Nephron progenitor cell (in vitro differentiated cells): ENCODE results near the gene SLC5A12.

Experiments used
- DNase-seq: peaks from one replicate; pipeline ENCODE4 v3.0.0; 2021
- H3K27ac Mint-ChIP-seq: 2 replicates; pipeline ENCODE4 v1.8.0; 2021; ENCODE audit warnings: mild to moderate bottlenecking, moderate library complexity, mixed read lengths
- H3K27me3 Mint-ChIP-seq: 2 replicates; pipeline ENCODE4 v1.8.0; 2021; ENCODE audit warnings: mild to moderate bottlenecking, low read depth, mixed read lengths; ENCODE audit not compliant: poor library complexity
- H3K36me3 Mint-ChIP-seq: 2 replicates; pipeline ENCODE4 v1.8.0; 2021; ENCODE audit warnings: low read depth, mixed read lengths
- H3K4me1 Mint-ChIP-seq: 2 replicates; pipeline ENCODE4 v1.8.0; 2021; ENCODE audit warnings: mixed read lengths
- H3K4me3 Mint-ChIP-seq: 2 replicates; pipeline ENCODE4 v1.8.0; 2021; ENCODE audit warnings: mild to moderate bottlenecking, moderate library complexity, mixed read lengths
- H3K9me3 Mint-ChIP-seq: 2 replicates; pipeline ENCODE4 v1.8.0; 2021; ENCODE audit warnings: mild to moderate bottlenecking, moderate library complexity, mixed read lengths
- CTCF ChIP-seq: fragments of 200-600 bp; sonication (generic); IDR thresholded peaks from 2 replicates; pipeline ENCODE4 v1.5.0; 2021; ENCODE audit warnings: antibody characterized with exemption

SLC5A12 gene

GRCh38 chr11:26632691-26633159, 89.1 kb downstream of the SLC5A12 start:
- Mint-ChIP-seq H3K27ac (no peak overlapping the region), H3K27me3 (no peaks in the 10 kb centered on the region), H3K36me3 (no peaks in the 10 kb centered on the region), H3K4me3 (no peak overlapping the region), H3K4me1 (no peaks in the 10 kb centered on the region), H3K9me3 (no peaks in the 10 kb centered on the region)
- TF ChIP-seq CTCF = no peak
- DNase-seq = no peak

DNA sequence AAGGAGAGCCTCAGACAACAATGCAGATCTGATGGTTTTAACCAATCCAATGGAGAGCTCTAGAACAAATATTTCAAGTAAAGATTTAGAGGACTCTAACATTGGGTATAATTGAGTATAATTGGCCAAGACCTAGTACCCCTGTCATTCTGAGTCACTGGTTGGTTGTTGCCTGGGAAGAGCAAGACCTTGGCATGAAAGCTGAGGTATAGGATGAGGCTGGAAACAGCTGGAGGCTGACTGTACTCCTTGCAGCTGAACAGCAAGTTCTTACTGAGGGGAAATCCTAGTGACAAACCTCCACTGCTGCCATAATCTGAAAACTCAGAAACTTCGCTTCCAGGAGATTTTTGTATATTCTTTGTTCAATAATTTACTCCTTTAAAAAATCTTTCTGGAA, 95.5 kb downstream of the SLC5A12 start:
- DNase-seq = no peak
- no peaks in the 10 kb centered on the region for H3K27me3 Mint-ChIP-seq
- H3K36me3 Mint-ChIP-seq = no peaks in the 10 kb centered on the region
- no peaks in the 10 kb centered on the region for H3K9me3 Mint-ChIP-seq
- TF ChIP-seq CTCF = no peak
- no peak overlapping the region for H3K27ac Mint-ChIP-seq
- H3K4me3 Mint-ChIP-seq = no peak overlapping the region
- no peaks in the 10 kb centered on the region for H3K4me1 Mint-ChIP-seq

DNA sequence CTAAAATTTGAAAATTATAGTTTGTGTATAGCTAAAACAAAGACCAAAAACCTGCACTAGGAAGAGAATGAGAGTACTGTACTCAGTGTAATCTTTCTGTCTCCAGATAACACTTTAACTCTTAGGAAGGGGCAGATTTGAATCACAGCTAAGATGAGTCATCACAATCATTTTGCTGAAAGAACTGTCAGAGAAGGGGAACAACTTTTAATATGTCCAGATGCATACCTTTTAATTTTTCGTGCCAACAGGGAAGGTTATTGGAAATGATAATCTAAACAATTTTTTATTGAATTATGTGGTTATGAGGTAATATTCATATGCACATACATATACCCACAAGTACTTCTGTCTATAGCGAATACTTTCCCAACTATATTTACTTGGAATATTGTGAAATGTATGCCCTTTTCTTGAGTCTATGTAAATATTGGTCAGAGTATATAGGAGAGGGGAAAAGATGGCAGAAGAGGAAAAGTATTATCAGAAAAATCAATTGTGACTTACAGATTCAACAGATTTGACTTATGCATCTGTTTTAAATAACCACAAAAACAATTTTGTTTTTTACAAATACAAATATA, 98.7 kb downstream of the SLC5A12 start:
- Mint-ChIP-seq H3K4me3 (no peak overlapping the region), H3K9me3 (no peaks in the 10 kb centered on the region), H3K4me1 (peaks cover 6% of the 10 kb centered on the region), H3K27ac (no peak overlapping the region), H3K36me3 (no peaks in the 10 kb centered on the region), H3K27me3 (no peaks in the 10 kb centered on the region)
- TF ChIP-seq CTCF = no peak
- no peak for DNase-seq

- no peak for TF ChIP-seq CTCF
- H3K27ac Mint-ChIP-seq = no peak overlapping the region
- no peaks in the 10 kb centered on the region for H3K36me3 Mint-ChIP-seq
- peaks cover 6% of the 10 kb centered on the region for H3K4me1 Mint-ChIP-seq
- DNase-seq = no peak
- no peak overlapping the region for H3K4me3 Mint-ChIP-seq
- no peaks in the 10 kb centered on the region for H3K9me3 Mint-ChIP-seq
- no peaks in the 10 kb centered on the region for H3K27me3 Mint-ChIP-seq
These were observed 99.7 kb downstream of the SLC5A12 start for GRCh38 chr11:26622181-26622580.

GRCh38 chr11:26621132-26621531, 100.7 kb downstream of the SLC5A12 start:
- DNase-seq = no peak
- Mint-ChIP-seq H3K27me3 (no peaks in the 10 kb centered on the region), H3K4me3 (no peak overlapping the region), H3K4me1 (peaks cover 6% of the 10 kb centered on the region), H3K9me3 (no peaks in the 10 kb centered on the region), H3K36me3 (no peaks in the 10 kb centered on the region), H3K27ac (no peak overlapping the region)
- TF ChIP-seq CTCF = no peak

DNA sequence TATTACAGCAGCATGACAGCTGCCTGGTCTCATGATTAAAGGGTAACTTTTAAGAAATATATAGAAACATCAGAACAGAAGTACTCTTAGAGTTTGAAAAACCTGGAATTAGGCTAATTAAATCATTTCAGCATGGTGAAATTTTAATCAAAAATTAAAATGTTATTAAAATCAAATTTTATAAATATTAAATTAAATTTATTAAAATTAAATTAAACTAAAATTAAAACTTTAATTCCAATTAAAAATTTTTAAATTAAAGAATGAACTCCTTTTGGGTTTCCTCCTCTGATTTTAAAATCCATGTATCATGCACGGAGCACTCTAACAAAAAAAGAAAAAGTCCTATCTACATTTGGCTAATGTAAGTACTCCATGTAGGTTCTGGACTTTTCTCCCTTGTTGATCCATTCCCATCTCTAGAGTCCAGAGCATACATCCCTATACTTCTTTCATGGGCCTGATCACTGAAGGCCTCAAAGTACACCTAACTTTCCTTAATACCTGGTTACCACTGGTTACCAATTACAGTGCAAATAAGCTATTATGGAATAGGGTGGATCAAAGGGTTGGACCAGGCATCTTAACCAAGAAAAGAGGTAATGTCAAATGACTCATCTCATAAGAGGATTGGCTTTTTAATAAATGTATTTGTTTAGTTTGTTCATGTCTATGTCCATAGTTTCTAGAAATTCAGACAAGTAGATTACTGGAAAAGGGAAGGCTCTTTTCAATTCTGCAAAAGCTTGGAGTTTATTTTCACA, 101.4 kb downstream of the SLC5A12 start:
- no peaks in the 10 kb centered on the region for H3K27me3 Mint-ChIP-seq

More for the DNA sequence above, 101.4 kb downstream of the SLC5A12 start:
- no peak overlapping the region for H3K4me3 Mint-ChIP-seq
- H3K9me3 Mint-ChIP-seq = no peaks in the 10 kb centered on the region
- peaks cover 6% of the 10 kb centered on the region for H3K4me1 Mint-ChIP-seq
- H3K36me3 Mint-ChIP-seq = no peaks in the 10 kb centered on the region
- H3K27ac Mint-ChIP-seq = no peak overlapping the region
- no peak for DNase-seq
- TF ChIP-seq CTCF = no peak
